Cerebellar nuclear complex (tissue), 1 donor: ENCODE data around the gene AMPD3.
A peak's percentile ranks its signal among the peaks of the same experiment; 100 is the strongest.

Source experiments
- DNase-seq, 2 experiments: peaks; one replicate each; lab custom pipeline; 2025; lab: John Stamatoyannopoulos, UW

The AMPD3 gene

GRCh38 chr11:10461276-10461790, 6.3 kb downstream of the AMPD3 start:
- DNase-seq, result no peak

DNA sequence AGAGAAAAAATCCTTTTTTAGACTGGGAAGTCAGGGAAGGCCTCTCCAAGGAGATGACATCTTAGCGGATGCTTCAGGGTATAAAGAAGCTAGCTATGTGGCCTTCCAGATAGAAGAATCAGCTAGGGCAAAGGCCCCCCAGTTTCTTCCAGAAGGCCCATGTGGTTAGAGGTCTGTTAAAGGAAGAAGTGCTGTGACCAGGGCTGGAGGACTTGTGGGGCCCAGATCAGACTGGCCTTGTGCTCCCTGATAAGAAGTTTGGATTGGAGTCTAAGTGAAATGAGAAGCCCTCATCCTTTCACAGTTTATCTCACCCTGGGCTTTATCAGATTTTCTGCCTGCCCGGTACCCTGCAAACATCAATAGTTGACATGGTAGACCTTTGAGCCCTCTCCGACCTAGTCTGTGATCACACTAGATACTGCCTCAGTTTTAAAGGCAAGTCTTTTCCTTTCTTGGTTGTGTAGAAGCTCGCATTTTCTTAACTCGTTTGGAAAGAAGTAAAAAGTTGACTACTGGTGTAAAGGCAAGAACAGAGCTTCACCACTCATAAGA, 7.8 kb downstream of the AMPD3 start:
- no peak for DNase-seq

- no peak for DNase-seq
Observed at GRCh38 chr11:10473371-10473770, 18.3 kb downstream of the AMPD3 start.

DNA sequence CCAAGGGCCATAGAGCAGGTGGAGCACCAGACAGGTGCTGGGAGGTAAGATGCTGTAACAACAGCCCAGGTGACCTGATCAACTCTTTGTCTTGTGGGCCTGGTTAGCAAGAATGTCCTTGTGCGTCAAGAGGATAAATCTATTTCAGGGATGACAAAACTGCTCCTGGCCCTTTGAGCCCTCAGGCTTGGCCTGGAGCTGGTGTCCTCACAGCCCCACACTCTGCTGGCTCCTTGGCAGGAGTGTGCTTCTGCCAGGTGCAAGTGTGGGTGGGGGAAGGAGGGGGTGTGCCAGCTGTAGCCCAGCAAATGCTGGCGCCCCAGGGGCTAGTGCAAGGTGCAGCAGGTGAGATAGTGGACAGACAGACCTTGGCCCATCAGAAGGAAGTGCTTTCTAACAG, 19.5 kb downstream of the AMPD3 start:
- DNase-seq, result no peak

GRCh38 chr11:10476342-10476741, 21.3 kb downstream of the AMPD3 start:
- DNase-seq, result no peak

DNA sequence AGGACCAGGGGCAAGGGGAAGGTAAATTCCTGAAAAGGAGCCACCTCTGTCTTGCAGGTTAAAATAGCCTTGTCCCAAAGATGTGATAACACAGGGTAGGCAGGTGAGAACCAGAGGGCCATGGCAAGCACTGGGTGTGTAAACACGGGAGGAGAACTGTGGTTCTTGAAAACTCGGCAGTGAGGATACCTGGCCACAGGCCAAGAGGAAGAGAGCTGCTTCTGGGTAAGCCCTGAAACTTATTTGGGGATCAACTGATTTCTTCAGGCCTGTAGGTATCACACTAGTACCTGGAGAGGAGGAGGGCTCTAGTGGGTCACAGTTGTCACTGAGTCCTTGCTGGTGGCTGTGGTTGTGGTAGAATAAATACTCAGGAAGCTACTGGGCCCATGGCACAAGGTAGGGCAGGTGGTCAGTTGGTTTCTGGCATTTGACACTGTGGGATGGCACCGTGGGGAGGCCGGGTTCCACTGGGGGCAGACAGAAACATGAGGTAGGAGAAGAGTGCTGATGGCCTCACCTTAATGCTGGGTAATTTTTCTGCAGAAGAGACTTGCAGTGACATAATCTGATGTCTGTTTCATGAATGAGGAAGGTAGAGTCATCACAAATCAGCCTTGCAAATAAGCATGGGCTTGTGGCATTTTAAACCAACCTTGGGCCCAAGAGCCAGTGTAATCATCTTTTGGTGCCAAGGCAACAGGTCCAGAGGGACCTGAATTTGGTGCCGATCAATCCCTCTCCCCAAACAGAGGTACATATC, 22.0 kb downstream of the AMPD3 start:
- DNase-seq, result no peak

DNA sequence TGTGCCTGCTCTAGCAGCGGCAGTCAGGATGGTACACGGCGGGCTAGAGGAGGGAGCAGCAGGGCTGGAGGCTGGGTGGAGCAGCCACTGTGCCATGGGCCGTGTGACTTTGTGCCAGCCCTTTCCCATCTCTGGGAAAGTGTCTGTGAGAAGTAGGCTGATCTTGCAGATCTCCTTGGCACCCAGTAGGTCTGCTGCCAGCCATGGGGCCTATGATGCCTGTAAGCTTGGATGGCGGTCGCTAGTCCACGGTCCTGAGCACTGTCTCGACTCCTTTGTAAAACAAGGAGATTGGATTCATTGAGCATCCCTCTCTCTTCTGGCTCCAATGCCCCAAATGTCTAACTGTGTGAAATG, 22.6 kb downstream of the AMPD3 start:
- no peak for DNase-seq

DNA sequence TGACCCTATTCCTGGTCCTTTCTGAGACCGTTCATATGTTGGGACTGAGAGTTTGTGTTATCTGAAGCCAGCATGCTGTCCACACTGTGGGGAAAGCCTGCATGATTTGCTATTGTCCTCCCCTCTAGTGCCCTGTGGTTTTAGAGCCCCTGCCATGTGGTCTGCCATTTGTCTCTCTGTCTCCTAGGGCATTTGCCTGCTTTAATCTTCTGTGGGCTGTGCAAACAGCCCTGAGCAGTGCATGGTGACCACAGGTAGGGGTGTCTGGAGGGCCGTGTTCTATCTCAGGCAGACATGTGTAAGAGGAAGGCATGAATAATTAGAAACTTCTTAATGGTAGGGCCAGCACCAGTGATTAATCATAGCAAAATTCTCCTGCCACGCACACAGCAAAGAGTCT, 23.0 kb downstream of the AMPD3 start:
- no peak for DNase-seq

GRCh38 chr11:10478574-10479550, 23.8 kb downstream of the AMPD3 start:
- DNase-seq, result peak in 1 of 2 experiments; percentile 45

GRCh38 chr11:10480026-10480425, 25.0 kb downstream of the AMPD3 start:
- DNase-seq, result no peak

DNA sequence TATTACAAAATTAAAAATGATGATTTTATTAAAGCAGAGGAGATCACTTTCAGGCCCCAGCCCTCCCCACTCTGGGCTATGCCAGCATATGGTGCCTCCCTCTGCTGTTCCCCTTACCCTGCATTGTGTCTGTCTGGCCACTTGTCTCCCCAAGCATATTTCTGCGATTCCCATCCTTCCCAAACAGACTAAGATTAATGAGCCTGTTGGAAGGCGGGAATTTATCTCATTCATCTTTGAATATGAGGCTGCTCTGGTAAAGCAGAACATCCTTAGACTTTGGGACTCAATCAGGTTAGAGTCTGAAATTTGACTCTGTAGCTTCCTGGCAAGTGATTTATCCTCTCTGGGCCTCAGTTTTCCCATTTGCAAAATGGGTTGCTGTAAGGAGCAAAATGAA, 25.7 kb downstream of the AMPD3 start:
- DNase-seq, result no peak

GRCh38 chr11:10481560-10482349, 26.7 kb downstream of the AMPD3 start:
- DNase-seq, result no peak

DNA sequence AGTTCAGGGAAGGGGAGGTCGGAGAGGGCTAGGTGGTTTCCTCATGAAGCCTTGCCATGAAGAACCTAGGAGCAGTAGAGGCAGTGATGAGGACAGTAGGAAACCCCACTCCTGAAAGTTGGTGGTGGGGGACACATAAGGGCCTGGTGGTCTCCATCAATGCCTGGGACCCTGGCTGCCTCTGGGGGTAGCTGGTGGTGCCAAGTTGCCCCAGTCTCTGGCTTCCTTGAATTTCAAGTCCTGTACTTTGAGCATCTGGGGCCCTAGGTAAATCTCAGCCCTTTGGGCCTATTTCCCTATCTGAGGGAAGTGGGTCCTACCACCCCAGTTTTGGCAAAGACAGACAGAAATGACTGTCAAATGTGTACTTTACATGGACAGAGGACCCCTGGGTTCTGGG, 28.1 kb downstream of the AMPD3 start:
- no peak for DNase-seq

- no peak for DNase-seq
Observed at GRCh38 chr11:10483584-10483983, 28.5 kb downstream of the AMPD3 start.

DNA sequence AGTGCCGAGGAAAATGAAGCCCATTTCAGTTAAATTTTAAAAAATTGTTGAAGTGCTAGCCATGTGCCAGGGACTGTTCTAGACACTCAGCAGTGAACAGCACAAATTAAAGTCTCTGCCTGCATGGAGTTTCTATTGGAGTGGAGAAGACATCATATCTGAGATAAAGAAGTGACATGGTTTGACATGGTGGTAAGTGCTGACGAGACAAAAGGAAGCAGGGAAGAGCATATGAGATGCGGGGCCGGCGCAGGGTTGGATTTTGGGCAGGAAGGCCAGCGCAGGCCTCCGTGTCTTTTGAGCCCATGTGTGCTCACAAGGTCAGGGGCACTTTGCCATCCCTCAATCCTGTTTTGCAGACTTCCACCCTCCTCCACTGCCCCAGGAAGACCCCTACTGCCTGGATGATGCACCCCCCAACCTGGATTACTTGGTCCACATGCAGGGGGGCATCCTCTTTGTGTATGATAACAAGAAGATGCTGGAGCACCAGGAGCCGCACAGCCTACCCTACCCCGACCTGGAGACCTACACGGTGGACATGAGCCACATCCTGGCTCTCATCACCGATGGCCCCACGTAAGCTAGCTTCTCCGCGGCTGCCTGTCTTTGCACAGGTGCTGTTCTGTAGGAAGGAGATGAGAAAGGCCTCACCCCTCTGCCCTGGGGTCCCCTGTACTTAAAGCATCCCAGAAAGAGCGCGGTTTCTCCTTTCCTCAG, 29.6 kb downstream of the AMPD3 start:
- DNase-seq, result no peak

DNA sequence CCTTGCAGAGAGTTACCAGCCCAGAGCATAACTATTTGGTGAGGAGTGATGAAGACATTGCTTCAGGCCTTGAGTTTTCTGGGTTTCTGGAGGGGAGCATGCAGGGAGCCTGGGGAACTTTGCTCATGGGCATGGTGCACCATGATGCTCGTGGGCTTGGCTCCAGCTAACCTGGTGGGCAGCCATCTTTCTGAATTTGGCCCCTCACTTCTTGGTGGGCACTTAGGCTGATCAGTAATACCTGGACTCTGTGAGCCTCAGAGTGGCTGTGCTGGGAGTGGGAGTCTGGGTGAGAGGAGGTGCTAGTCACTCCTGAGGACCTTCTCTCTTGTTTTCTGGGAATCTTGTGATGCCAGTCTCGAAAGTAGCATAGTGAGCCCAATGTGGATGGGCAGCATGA, 30.6 kb downstream of the AMPD3 start:
- no peak for DNase-seq

DNA sequence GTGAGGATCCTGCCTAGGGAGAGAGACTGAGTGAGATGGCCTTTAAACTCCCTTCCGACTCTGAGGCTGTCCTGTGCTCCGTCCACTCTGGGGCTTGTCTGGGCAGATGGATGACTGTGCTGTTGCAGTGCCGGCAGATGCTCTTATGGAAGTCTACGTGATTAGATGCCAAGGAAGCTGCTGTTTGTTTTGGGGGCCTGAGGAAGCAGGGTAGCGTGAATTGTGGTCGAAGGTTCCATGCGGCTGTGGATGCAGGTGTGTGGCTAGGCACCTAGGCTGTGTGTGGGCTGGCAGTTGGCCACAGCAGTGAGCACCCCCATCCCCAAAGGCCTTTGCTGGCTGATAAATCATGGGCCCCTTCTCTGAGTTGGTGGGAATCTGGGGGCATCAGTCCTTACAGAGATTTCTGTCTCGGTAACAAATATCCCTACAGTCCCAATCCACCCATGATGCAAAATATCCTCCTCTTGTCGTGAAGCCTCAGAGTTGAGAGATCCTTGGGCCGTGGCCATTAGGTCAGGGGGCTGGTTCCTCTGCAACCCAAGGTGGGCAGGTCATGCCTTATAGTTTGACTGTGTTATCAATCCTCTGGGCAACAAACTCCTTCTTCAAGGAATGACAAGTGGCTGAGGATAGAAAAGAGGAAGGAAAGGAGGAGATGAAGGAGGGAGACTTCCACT, 31.2 kb downstream of the AMPD3 start:
- no peak for DNase-seq

- DNase-seq, result no peak
Observed at GRCh38 chr11:10487002-10487647, 32.1 kb downstream of the AMPD3 start.

GRCh38 chr11:10488121-10488933, 33.3 kb downstream of the AMPD3 start:
- DNase-seq, result no peak
